Endothelial cell of umbilical vein (primary cell): ENCODE results near the gene ROCK2. TPM values are rescaled to one million over a fixed set of nuclear protein-coding genes. Genes with fewer than 3 reads are reported as not detected.

Experiments
- BruUV-seq: library from RNA; stranded (reverse); fragments of 400-500 nt; replicated peaks from 2 replicates; lab custom pipeline; 2021; lab: Mats Ljungman, UMichigan
- CTCF ChIA-PET: fragments of 300-600, 350-600 bp; sonication (Branson Sonifier 250); formaldehyde crosslinking; loops from one replicate; lab custom pipeline; 2021; ENCODE audit warnings: antibody characterized with exemption, inconsistent platforms; lab: Charles Lee
- POLR2A ChIA-PET: fragments of 300-600, 350-600 bp; sonication (Branson Sonifier 250); formaldehyde crosslinking; loops from one replicate; lab custom pipeline; 2021; ENCODE audit warnings: antibody characterized with exemption, inconsistent platforms; lab: Charles Lee
- DNase-seq: peaks from one replicate; pipeline ENCODE4 v3.0.0-alpha.2; 2011; ENCODE audit warnings: low read depth, low spot score
- FAIRE-seq: peaks from 2 replicates; lab custom pipeline; 2011; peaks lifted over from hg19 to GRCh38; lab: Jason Lieb, UNC
- H2AFZ ChIP-seq: 2 replicates; pipeline ENCODE4 v1.6.0; 2012; ENCODE audit warnings: low read depth, low read length, control low read depth, inconsistent platforms
- H3K27ac ChIP-seq: 2 replicates; pipeline ENCODE4 v1.5.1; 2011; ENCODE audit warnings: low read depth, mild to moderate bottlenecking, control low read depth, low read length, moderate library complexity; ENCODE audit not compliant: insufficient read depth
- H3K27me3 ChIP-seq, 2 experiments: 2 replicates each; pipeline versions ENCODE4 v1.6.0 to v1.6.1; 2011; ENCODE audit warnings: low read length in 2 of 2, mixed read lengths in 1 of 2; ENCODE audit not compliant: control insufficient read depth in 2 of 2, insufficient read depth in 2 of 2
- H3K36me3 ChIP-seq, 2 experiments: 2 replicates in 1 of 2; 3 replicates in 1 of 2; pipeline ENCODE4 v1.5.1; 2011; ENCODE audit warnings: low read length in 2 of 2, mild to moderate bottlenecking in 1 of 2, moderate library complexity in 1 of 2; ENCODE audit not compliant: control insufficient read depth in 2 of 2, insufficient read depth in 2 of 2; ENCODE audit errors: extremely low read depth in 1 of 2
- H3K4me1 ChIP-seq: 3 replicates; pipeline ENCODE4 v1.5.1; 2011; ENCODE audit warnings: mild to moderate bottlenecking, low read length; ENCODE audit not compliant: control insufficient read depth, insufficient read depth; ENCODE audit errors: extremely low read depth
- H3K4me2 ChIP-seq: 2 replicates; pipeline ENCODE4 v1.6.1; 2011; ENCODE audit warnings: low read length, control low read depth, mixed read lengths; ENCODE audit not compliant: insufficient read depth
- H3K4me3 ChIP-seq, 3 experiments: fragments of 200-600 bp in 1 of 3; sonication (generic), shearing (Covaris generic) in 1 of 3; replicated peaks in 1 of 3; 2 replicates each; pipeline ENCODE4 v1.5.1; 2011 to 2016; ENCODE audit warnings: control low read depth in 3 of 3, low read length in 3 of 3, mild to moderate bottlenecking in 2 of 3, inconsistent platforms in 1 of 3, low read depth in 1 of 3, moderate library complexity in 1 of 3; ENCODE audit not compliant: insufficient read depth in 1 of 3
- H3K79me2 ChIP-seq: 2 replicates; pipeline ENCODE4 v1.6.0; 2012; ENCODE audit warnings: low read length, inconsistent platforms; ENCODE audit not compliant: control insufficient read depth, insufficient read depth
- H3K9ac ChIP-seq: replicated peaks from 2 replicates; pipeline ENCODE3; 2011; ENCODE audit warnings: low read length, control low read depth; ENCODE audit not compliant: insufficient read depth; ENCODE audit errors: extremely low read depth
- H3K9me1 ChIP-seq: replicated peaks from 3 replicates; pipeline ENCODE4 v1.6.0; 2011; ENCODE audit warnings: mild to moderate bottlenecking, low read length; ENCODE audit not compliant: control insufficient read depth, insufficient read depth; ENCODE audit errors: extremely low read depth
- H3K9me3 ChIP-seq: replicated peaks from 2 replicates; pipeline ENCODE4 v1.5.1; 2012; ENCODE audit warnings: low read length, inconsistent platforms; ENCODE audit not compliant: control insufficient read depth, insufficient read depth
- H4K20me1 ChIP-seq: replicated peaks from 2 replicates; pipeline ENCODE3; 2011; ENCODE audit warnings: mild to moderate bottlenecking, low read length; ENCODE audit not compliant: control insufficient read depth, insufficient read depth; ENCODE audit errors: extremely low read depth
- CTCF ChIP-seq, 2 donors: IDR thresholded peaks; 1 replicate in 1 of 2; 2 replicates in 1 of 2; pipeline ENCODE4 v1.5.1; 2011; ENCODE audit warnings: low read length in 2 of 2, mild to moderate bottlenecking in 2 of 2, moderate library complexity in 2 of 2, control low read depth in 1 of 2, inconsistent platforms in 1 of 2, low read depth in 1 of 2; ENCODE audit not compliant: insufficient read depth in 1 of 2; ENCODE audit errors: extremely low read depth in 1 of 2
- EZH2 ChIP-seq: IDR thresholded peaks from 2 replicates; pipeline ENCODE4 v1.6.1; 2012; ENCODE audit warnings: borderline replicate concordance, low read depth, mild to moderate bottlenecking, moderate library complexity, low read length, inconsistent platforms; ENCODE audit not compliant: severe bottlenecking
- FOS ChIP-seq: IDR thresholded peaks from 2 replicates; pipeline ENCODE4 v1.6.1; 2011; ENCODE audit warnings: mild to moderate bottlenecking, low read length, moderate library complexity, borderline replicate concordance; ENCODE audit not compliant: insufficient read depth
- GATA2 ChIP-seq: IDR thresholded peaks from 2 replicates; pipeline ENCODE4 v1.7.0; 2011; ENCODE audit warnings: low read depth, mild to moderate bottlenecking, moderate library complexity, mixed read lengths, low read length; ENCODE audit not compliant: insufficient read length, insufficient read depth
- MAX ChIP-seq: IDR thresholded peaks from 2 replicates; pipeline ENCODE4 v1.6.1; 2011; ENCODE audit not compliant: insufficient read depth, insufficient read length
- MYC ChIP-seq: IDR thresholded peaks from one replicate; pipeline ENCODE4 v1.6.1; 2011; ENCODE audit warnings: mild to moderate bottlenecking, low read depth, low read length
- POLR2A ChIP-seq: IDR thresholded peaks from 2 replicates; pipeline ENCODE4 v1.6.1; 2012; ENCODE audit warnings: low read depth, mild to moderate bottlenecking, control low read depth, low read length
- POLR2AphosphoS5 ChIP-seq: IDR thresholded peaks from 2 replicates; pipeline ENCODE4 v1.6.1; 2012; ENCODE audit warnings: low read depth, mild to moderate bottlenecking, control low read depth, low read length, moderate library complexity; ENCODE audit not compliant: insufficient read depth
- dilution Hi-C: fragments of 300-500 bp; cut with MboI; formaldehyde crosslinking; loops from one replicate; pipeline ENCODE4 v1.15.0; 2019; ENCODE audit warnings: low sequenced_read_pairs; ENCODE audit not compliant: extremely low pct_ligation_motif_present
- intact Hi-C: fragments of 100-400 bp; cut with micrococcal nuclease; formaldehyde crosslinking; loops from one replicate; pipeline ENCODE4 v1.10.0; 2022
- polyA plus RNA-seq, 4 experiments: library from polyadenylated mRNA; depleted of rRNA in 3 of 4; stranded (reverse) in 3 of 4; unstranded in 1 of 4; fragments of >200 nt; gene quantifications; 2 replicates each; pipeline versions ENCODE4 v1.2.1 to v1.2.3, GENCODE V29; 2011 to 2012; ENCODE audit warnings: missing spikeins in 1 of 4
- total RNA-seq: library from RNA; stranded (reverse); gene quantifications from 2 replicates; pipeline ENCODE4 v1.2.3, GENCODE V29; 2021

Gene ROCK2
- total and polyA plus RNA-seq, 2 donors (not counting 3 experiments of a cell fraction or from before 2014, with no cell fraction given), result 5.2 to 56.5 TPM

GRCh38 chr2:11270891-11271290 is 73.5 kb downstream of the ROCK2 start:
- CTCF ChIA-PET, result no interaction called here
- no peak overlapping the region for H3K27ac ChIP-seq

More at GRCh38 chr2:11270891-11271290, 73.5 kb downstream of the ROCK2 start:
- DNase-seq, result no peak
- intact Hi-C loops (loop anchor here (1.0 kb wide), 1 partner anchor 10 kb away; no protein-coding TSS in a partner anchor), dilution Hi-C loops (no loop called here)
- no peaks in the 10 kb centered on the region for H4K20me1 ChIP-seq
- no peaks in the 10 kb centered on the region for H3K4me1 ChIP-seq
- H3K27me3 ChIP-seq, result no peaks in the 10 kb centered on the region
- no peak overlapping the region for H2AFZ ChIP-seq
- BruUV-seq, result no TSS peak
- H3K36me3 ChIP-seq, result no peaks in the 10 kb centered on the region
- H3K9ac ChIP-seq, result no peak overlapping the region
- POLR2A ChIA-PET, result no interaction called here
- TF ChIP-seq POLR2AphosphoS5, result no peak
- TF ChIP-seq GATA2, result no peak
- no peak for TF ChIP-seq EZH2
- TF ChIP-seq MAX, result no peak
- no peak for TF ChIP-seq POLR2A
- TF ChIP-seq MYC, result no peak
- no peak for TF ChIP-seq FOS
- TF ChIP-seq CTCF (IDR thresholded peaks at IDR 0.05; ENCODE audit: extremely low read depth in 1 of 2, insufficient read depth in 1 of 2, low read depth in 1 of 2, low read length in 2 of 2), result no peak
- peaks cover 40% of the 10 kb centered on the region for H3K79me2 ChIP-seq
- no peak overlapping the region for H3K4me2 ChIP-seq
- no peaks in the 10 kb centered on the region for H3K9me3 ChIP-seq
- FAIRE-seq, result no peak
- H3K9me1 ChIP-seq, result no peaks in the 10 kb centered on the region
- H3K4me3 ChIP-seq, result no peak overlapping the region
